ENCODE data around the gene EIF5AL1. TPM values are rescaled to one million over a fixed set of nuclear protein-coding genes. Genes with fewer than 3 reads are reported as not detected.

Gene EIF5AL1
- total RNA-seq, 4 donors from 2014 or later, result 0.17 to 0.19 TPM; not detected in 2

DNA sequence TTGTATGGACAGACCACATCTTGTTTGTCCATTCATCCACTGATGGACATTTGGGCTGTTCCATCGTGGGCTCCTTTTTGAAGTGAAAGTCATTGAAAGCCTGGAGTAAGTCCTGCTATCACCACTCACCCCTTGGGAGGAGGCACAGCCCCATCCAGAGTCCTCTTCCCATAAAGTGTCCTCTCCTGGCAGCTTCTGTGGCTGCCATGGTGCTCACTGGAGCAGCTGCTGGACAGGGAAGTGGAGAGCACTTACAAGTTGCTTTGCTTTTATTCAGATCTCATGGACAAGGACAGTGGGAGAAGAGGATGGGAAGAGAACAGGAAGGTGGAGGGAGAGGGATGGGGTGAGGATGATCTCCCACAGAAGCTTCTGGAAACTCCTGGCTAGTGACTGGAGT is 18.5 kb upstream of the EIF5AL1 start:
- no peak for TF ChIP-seq CTCF (IDR thresholded peaks at IDR 0.05; ENCODE audit: low read depth)

- TF ChIP-seq CTCF (IDR thresholded peaks at IDR 0.05; ENCODE audit: low read depth), result no peak
Measured at GRCh38 chr10:79494871-79495705, 17.2 kb upstream of the EIF5AL1 start.

- no peak for TF ChIP-seq CTCF (IDR thresholded peaks at IDR 0.05; ENCODE audit: low read depth)
Measured at GRCh38 chr10:79495791-79496190, 16.5 kb upstream of the EIF5AL1 start.

- no peak for TF ChIP-seq CTCF (IDR thresholded peaks at IDR 0.05; ENCODE audit: low read depth)
Measured at GRCh38 chr10:79496896-79497295, 15.4 kb upstream of the EIF5AL1 start.

DNA sequence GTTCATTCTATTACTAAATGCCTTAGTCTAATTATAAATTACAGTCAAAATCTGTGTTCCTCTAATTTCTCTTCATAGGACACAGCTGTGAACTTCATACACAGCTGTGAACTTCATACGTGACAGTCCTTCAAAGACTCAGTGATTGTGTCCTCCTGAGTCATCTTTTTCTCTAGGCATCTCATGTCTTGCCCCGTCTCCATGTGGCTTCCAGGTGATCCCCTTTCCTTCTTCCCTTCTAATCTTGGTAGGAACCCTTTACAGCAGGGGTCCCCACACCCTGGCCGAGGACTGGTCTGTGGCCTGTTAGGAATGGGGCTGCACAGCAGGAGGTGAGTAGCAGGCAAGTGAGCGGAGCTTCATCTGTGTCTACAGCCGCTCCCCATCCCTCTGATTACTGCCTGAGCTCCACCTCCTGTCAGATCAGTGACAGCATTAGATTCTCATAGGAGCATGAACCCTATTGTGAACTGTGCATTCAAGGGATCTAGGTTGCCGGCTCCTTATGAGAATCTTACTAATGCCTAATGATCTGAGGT is 14.0 kb upstream of the EIF5AL1 start:
- TF ChIP-seq CTCF (IDR thresholded peaks at IDR 0.05; ENCODE audit: low read depth), result no peak

- no peak for TF ChIP-seq CTCF (IDR thresholded peaks at IDR 0.05; ENCODE audit: low read depth)
Measured at GRCh38 chr10:79502561-79503309, 9.6 kb upstream of the EIF5AL1 start.

- TF ChIP-seq CTCF (IDR thresholded peaks at IDR 0.05; ENCODE audit: low read depth), result no peak
Measured at GRCh38 chr10:79505829-79506228, 6.5 kb upstream of the EIF5AL1 start.
